Progenitor cell of endocrine pancreas (in vitro differentiated cells): Measurements from ENCODE around the gene LGALS9C. TPM values are rescaled to one million over a fixed set of nuclear protein-coding genes. Genes with fewer than 3 reads are reported as not detected.
A peak's percentile ranks its signal among the peaks of the same experiment; 100 is the strongest.
"Not testable (repeated sequence)": the region's sequence is repeated elsewhere in the genome, so short reads cannot be mapped to it uniquely, and the experiment has no call there.

ENCODE experiments used
- DNase-seq: peaks from one replicate; pipeline ENCODE4 v3.0.0; 2021; ENCODE audit warnings: low spot score; ENCODE audit not compliant: unreplicated experiment
- H3K27ac Mint-ChIP-seq: 2 replicates; pipeline ENCODE4 v1.8.0; 2021; ENCODE audit warnings: mild to moderate bottlenecking, moderate library complexity, mixed read lengths
- H3K27me3 Mint-ChIP-seq: 2 replicates; pipeline ENCODE4 v1.8.0; 2021; ENCODE audit warnings: mixed read lengths
- H3K36me3 Mint-ChIP-seq: 2 replicates; pipeline ENCODE4 v1.8.0; 2022; ENCODE audit warnings: mixed read lengths; ENCODE audit not compliant: insufficient read depth
- H3K4me1 Mint-ChIP-seq: 2 replicates; pipeline ENCODE4 v1.8.0; 2021; ENCODE audit warnings: low read depth, mixed read lengths
- H3K4me3 Mint-ChIP-seq: 2 replicates; pipeline ENCODE4 v1.8.0; 2021; ENCODE audit warnings: low read depth, mild to moderate bottlenecking, moderate library complexity, mixed read lengths
- H3K9me3 Mint-ChIP-seq: 2 replicates; pipeline ENCODE4 v1.8.0; 2021; ENCODE audit warnings: low read depth, mixed read lengths
- CTCF ChIP-seq: fragments of 200-600 bp; sonication (generic); IDR thresholded peaks from one replicate; pipeline ENCODE4 v1.5.0; 2021; ENCODE audit warnings: antibody characterized with exemption, mild to moderate bottlenecking; ENCODE audit not compliant: unreplicated experiment
- total RNA-seq: library from RNA; stranded (reverse); gene quantifications from 2 replicates; pipeline ENCODE4 v1.2.1, GENCODE V29; 2021

The LGALS9C gene
- total RNA-seq, 1 donor from 2014 or later, result not detected

GRCh38 chr17:18488622-18489021 lies 12.0 kb downstream of the LGALS9C start:
- H3K36me3 Mint-ChIP-seq, H3K4me1 Mint-ChIP-seq, H3K9me3 Mint-ChIP-seq, H3K27me3 Mint-ChIP-seq, H3K27ac Mint-ChIP-seq, H3K4me3 Mint-ChIP-seq, DNase-seq: not testable (repeated sequence)

- not testable (repeated sequence) for DNase-seq, H3K4me1 Mint-ChIP-seq, H3K4me3 Mint-ChIP-seq, H3K9me3 Mint-ChIP-seq, H3K27me3 Mint-ChIP-seq, H3K27ac Mint-ChIP-seq, H3K36me3 Mint-ChIP-seq
Measured at GRCh38 chr17:18490016-18490415, 13.4 kb downstream of the LGALS9C start.

GRCh38 chr17:18492712-18493480 lies 16.3 kb downstream of the LGALS9C start:
- H3K27me3 Mint-ChIP-seq, DNase-seq, H3K27ac Mint-ChIP-seq, H3K4me1 Mint-ChIP-seq, H3K36me3 Mint-ChIP-seq, H3K9me3 Mint-ChIP-seq, H3K4me3 Mint-ChIP-seq: not testable (repeated sequence)

GRCh38 chr17:18494250-18494768 lies 17.7 kb downstream of the LGALS9C start:
- not testable (repeated sequence) for H3K27me3 Mint-ChIP-seq, H3K36me3 Mint-ChIP-seq, H3K9me3 Mint-ChIP-seq, DNase-seq, H3K4me1 Mint-ChIP-seq, H3K27ac Mint-ChIP-seq, H3K4me3 Mint-ChIP-seq

GRCh38 chr17:18497044-18497443 lies 20.5 kb downstream of the LGALS9C start:
- not testable (repeated sequence) for H3K36me3 Mint-ChIP-seq, DNase-seq, H3K4me1 Mint-ChIP-seq, H3K27ac Mint-ChIP-seq, H3K27me3 Mint-ChIP-seq, H3K4me3 Mint-ChIP-seq, H3K9me3 Mint-ChIP-seq
- peak; percentile 21 for TF ChIP-seq CTCF

GRCh38 chr17:18499100-18499499 lies 22.5 kb downstream of the LGALS9C start:
- not testable (repeated sequence) for H3K36me3 Mint-ChIP-seq, H3K27ac Mint-ChIP-seq, H3K4me1 Mint-ChIP-seq, H3K4me3 Mint-ChIP-seq, DNase-seq, H3K9me3 Mint-ChIP-seq, H3K27me3 Mint-ChIP-seq

GRCh38 chr17:18499756-18500155 lies 23.2 kb downstream of the LGALS9C start:
- not testable (repeated sequence) for H3K4me3 Mint-ChIP-seq, H3K9me3 Mint-ChIP-seq, H3K27me3 Mint-ChIP-seq, H3K27ac Mint-ChIP-seq, H3K4me1 Mint-ChIP-seq, DNase-seq, H3K36me3 Mint-ChIP-seq

- DNase-seq, H3K4me1 Mint-ChIP-seq, H3K9me3 Mint-ChIP-seq, H3K27me3 Mint-ChIP-seq, H3K4me3 Mint-ChIP-seq, H3K36me3 Mint-ChIP-seq, H3K27ac Mint-ChIP-seq: not testable (repeated sequence)
Measured at GRCh38 chr17:18500281-18500680, 23.7 kb downstream of the LGALS9C start.

- not testable (repeated sequence) for H3K36me3 Mint-ChIP-seq, H3K9me3 Mint-ChIP-seq, H3K27ac Mint-ChIP-seq, DNase-seq, H3K4me3 Mint-ChIP-seq, H3K27me3 Mint-ChIP-seq, H3K4me1 Mint-ChIP-seq
Measured at GRCh38 chr17:18500816-18501215, 24.2 kb downstream of the LGALS9C start.

- not testable (repeated sequence) for H3K27me3 Mint-ChIP-seq, DNase-seq, H3K4me3 Mint-ChIP-seq, H3K36me3 Mint-ChIP-seq, H3K4me1 Mint-ChIP-seq, H3K9me3 Mint-ChIP-seq, H3K27ac Mint-ChIP-seq
Measured at GRCh38 chr17:18503221-18503620, 26.6 kb downstream of the LGALS9C start.

GRCh38 chr17:18507729-18508128 lies 31.1 kb downstream of the LGALS9C start:
- DNase-seq, H3K4me3 Mint-ChIP-seq, H3K4me1 Mint-ChIP-seq, H3K9me3 Mint-ChIP-seq, H3K27me3 Mint-ChIP-seq, H3K36me3 Mint-ChIP-seq, H3K27ac Mint-ChIP-seq: not testable (repeated sequence)

GRCh38 chr17:18508667-18509066 lies 32.1 kb downstream of the LGALS9C start:
- H3K36me3 Mint-ChIP-seq, H3K4me3 Mint-ChIP-seq, H3K9me3 Mint-ChIP-seq, DNase-seq, H3K4me1 Mint-ChIP-seq, H3K27ac Mint-ChIP-seq, H3K27me3 Mint-ChIP-seq: not testable (repeated sequence)
